CD4-positive, alpha-beta T cell treated with Interferon gamma for 1 hour (primary cell): ENCODE measurements around the gene ENTPD6.
"Not testable (repeated sequence)": the region's sequence is repeated elsewhere in the genome, so short reads cannot be mapped to it uniquely, and the experiment has no call there.

ENCODE experiments used
- DNase-seq: peaks from one replicate; pipeline ENCODE4 v3.0.0-alpha.2; 2020

Gene ENTPD6

GRCh38 chr20:25195014-25195961 lies at the start of gene ENTPD6:
Gene ENTPD6, plus strand, starts transcription at chr20:25195712. Its CDS starts 10,825 bp downstream, at chr20:25206537.
- peak; percentile 92 for DNase-seq

DNA sequence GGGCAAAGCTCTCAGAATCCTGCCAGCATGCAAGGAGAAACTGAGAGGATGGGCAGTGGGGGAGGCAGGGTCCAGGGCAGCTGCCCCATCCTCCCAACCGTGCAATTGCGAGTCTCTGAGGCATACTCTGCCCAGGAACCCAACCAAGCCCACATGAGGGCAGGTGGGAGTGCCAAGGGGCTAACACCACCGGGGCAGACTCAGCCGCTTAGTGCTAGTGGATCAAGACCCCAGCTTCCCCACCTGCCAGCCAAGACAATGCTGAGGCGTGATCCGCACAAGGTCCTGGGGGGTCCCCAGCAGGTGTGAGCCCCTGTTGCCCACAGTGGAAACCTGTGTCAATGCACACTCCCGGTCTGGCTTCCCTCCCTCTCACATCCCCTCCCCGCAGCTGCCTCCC lies 48.5 kb upstream of the ENTPD6 start:
- DNase-seq, result no peak

DNA sequence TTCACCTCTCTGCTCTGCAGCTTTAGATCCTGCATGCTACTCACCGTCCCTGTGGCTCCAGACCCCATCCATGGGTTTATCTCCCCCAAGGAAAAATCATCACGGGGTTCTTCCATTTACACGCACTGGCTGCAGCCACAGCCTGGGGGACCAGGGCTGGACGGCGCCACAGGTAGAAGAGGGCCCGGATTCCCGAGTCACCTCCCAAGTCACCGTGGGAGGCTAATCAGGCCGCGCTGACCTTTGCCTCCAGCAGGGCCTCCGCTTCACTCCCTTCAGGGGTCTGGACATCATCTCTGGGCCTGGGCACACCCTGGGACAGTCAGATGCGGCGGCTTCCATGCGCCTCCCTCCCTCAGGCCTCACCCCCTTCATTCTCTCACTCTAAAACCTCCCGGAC lies 47.8 kb upstream of the ENTPD6 start:
- DNase-seq, result no peak

DNA sequence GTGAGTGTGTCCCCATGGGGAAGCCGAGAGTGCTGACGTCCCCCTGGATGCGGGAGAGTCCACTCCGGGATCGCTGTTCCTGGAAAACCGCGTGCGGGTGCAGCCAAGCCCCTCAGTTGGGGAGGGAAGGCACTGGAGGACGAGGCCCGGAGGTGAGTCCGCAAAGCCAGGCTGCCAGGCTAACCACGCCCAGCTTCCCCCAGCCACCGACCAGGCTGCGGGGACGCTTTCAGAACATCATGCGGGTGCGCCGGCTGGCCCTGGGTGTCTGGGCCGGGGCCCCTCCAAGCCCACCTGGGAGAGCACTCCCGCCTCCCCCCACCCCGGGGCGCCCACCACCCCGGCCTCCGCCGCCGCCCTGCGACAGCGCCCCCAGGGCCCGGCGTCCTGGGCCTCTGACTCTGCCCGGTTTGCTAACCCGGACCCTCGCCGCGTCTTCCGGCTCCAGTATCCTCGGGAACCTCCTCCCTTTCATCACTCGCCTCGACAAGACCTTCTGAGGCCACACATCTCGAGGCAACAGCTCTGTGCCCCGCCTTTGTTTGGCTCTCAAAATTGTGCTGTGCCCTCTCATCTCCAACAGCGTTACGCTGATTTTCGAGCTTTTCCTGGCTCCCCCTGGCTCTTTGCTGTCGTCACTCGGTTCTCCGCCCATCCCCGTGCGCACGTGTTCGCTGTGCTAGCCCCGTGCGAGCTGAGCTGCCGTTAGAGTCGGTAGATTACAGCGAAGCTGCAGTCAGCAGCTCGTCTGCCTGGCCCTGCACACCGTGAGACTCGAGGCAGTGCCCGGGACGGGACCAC lies 47.1 kb upstream of the ENTPD6 start:
- peak; percentile 61 for DNase-seq

DNA sequence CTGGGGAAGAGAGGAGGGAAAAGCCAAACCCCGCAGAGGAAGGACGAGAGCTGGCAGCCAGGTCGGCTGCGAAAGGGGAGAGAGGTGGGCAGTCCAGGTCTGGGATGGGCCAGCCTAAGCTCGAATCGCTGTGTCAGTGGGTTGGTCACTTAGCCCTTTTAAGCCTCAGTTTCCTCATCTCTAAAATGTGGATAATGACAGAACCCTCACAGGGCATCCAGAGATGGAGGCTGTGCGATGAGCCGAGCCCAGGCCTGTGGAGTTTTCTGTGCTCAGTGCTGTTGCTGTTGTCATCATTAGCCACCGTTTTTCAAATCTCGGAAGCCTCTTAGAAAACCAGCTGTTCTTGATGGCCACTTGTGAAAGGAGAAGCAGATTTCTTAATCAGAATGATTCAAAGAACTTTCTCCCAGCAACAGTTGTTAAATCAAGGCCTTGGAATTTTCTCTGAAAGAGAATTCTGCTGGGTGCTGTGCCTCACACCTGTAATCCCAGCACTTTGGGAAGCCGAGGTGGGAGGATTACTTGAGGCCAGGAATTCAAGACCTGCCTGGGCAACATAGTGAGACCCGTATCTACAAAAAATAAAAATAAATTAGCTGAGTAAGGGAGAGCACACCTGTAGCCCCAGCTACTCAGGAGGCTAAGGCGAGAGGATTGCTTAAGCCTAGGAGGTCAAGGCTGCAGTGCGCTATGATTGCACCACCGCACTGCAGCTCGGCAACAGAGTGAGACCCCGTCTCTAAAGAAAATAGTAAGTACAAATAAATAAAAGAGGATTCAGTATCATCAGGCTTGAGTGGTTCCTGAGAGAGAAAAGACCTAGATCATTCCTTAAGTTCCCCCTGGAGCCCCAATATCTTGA lies 46.3 kb upstream of the ENTPD6 start:
- no peak for DNase-seq

DNA sequence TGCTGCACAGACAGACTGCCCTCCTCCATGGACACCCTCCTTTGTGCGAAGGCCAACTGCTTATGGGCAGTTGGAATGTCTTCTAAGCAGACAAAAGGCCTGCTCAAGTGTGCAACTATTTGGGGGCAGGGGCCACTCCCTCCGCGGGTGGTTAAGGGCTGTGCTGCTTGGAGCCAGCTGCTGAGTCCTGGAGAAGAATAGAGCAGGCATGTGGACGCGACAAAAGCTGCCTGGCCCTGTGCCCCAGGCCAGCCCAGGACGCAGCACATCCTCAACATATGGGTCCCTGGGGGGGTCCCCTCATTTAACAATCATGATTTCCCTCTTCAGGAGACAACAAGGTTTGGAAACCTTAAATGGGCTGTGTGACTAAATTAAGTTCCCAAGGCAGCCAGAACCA lies 45.5 kb upstream of the ENTPD6 start:
- DNase-seq, result no peak

GRCh38 chr20:25158043-25158442 lies 37.5 kb upstream of the ENTPD6 start:
- DNase-seq, result no peak

DNA sequence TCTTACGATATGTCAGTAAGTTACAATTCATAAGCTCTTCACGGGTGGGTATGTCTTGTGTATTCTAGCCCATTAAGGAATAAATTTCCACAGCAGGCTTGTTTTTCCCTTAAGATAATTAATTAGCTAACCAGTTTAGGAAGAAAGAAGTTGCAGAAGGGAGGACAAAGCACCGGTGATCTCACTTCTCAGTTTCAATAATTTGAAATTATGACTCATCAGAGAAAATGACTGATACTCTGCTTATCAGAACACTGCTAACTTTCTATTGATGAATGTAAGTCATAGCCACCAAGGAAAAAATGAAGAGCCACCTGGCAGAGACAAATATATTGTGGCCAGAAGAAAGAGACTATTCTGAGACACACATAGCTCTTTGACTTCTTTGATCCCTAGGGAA lies 35.0 kb upstream of the ENTPD6 start:
- no peak for DNase-seq

- DNase-seq, result no peak
Observed at GRCh38 chr20:25160897-25161296, 34.6 kb upstream of the ENTPD6 start.

GRCh38 chr20:25165128-25165527 lies 30.4 kb upstream of the ENTPD6 start:
- no peak for DNase-seq

- DNase-seq, result not testable (repeated sequence)
Observed at GRCh38 chr20:25166105-25166782, 29.3 kb upstream of the ENTPD6 start.

DNA sequence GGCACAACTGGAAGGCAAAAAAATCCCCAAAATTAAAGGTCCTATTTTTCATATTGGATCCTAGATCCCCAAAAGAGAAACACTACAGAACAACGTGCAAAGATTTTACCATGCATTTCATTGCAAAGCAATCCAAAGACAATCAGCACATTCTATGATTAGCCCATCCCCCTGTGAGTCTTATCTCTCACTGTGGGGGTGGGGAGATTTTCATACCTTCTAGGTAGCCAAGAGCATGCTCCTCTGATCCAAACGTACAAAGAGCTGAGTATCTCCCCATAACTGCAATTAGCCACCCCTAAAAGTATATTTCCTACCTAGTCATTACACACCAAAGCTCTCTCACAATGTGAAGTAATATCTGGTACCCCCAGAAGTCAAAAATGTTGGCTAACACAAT lies 22.2 kb upstream of the ENTPD6 start:
- DNase-seq, result no peak

- no peak for DNase-seq
Observed at GRCh38 chr20:25173886-25174308, 21.6 kb upstream of the ENTPD6 start.

DNA sequence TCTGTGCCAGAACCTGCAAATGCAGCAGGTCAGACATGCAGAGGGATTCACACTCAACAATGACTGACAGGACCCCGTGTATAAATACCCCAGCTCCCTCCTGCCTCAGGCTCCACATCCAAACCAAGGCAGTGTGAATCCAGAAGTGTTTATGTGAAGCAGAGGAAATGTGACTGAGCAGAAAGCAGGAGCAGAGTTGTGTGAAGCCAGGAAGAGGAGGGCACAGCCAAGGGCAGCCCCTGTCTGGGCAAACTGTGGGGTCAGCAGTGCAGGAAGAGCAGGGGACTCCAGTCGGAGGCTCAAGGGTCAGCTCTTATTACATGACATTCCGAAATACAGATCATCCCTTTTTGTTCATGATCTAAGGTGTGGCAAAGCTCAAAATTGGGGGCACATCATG lies 19.3 kb upstream of the ENTPD6 start:
- no peak for DNase-seq

GRCh38 chr20:25177890-25178321 lies 17.6 kb upstream of the ENTPD6 start:
- DNase-seq, result no peak

GRCh38 chr20:25178563-25179438 lies 16.7 kb upstream of the ENTPD6 start:
- DNase-seq, result no peak

DNA sequence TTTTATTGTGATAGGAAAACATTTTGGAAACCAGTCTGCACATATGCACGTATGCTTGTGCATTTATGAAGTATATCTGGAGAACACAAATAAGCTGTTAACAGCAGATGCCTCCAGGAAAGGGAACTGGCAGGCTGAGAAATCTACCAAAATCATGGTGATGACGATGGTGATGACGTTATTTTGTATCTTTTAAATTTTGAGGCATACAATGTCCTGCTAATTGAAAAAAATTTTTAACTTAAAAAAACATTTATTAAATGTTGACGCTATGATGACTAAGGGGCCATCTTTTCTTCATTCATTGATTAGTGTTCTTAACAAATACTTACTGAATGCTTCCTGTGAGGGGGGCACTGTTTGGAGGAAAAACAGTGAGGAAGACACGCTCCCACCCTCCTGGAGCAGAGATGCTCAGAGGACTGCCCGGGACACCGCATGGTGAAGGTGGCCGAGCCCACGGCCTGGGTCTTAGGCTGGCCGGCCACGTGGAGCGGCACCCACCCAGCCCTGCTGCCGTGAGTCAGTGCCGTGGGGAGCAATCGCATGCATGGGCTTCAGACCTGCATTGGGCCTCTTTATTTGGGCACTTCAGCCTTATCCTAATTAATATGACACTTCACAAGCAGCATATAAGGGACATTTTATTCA lies 15.9 kb upstream of the ENTPD6 start:
- no peak for DNase-seq

DNA sequence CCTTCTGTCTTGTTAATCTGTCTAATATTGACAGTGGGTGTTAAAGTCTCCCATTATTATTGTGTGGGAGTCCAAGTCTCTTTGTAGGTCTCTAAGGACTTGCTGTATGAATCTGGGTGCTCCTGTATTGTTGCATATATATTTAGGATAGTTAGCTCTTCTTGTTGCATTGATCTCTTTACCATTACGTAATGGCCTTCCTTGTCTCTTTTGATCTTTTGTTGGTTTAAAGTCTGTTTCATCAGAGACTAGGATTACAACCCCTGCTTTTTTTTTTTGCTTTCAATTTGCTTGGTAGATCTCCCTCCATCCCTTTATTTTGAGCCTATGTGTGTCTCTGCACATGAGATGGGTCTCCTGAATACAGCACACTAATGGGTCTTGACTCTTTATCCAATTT lies 11.1 kb upstream of the ENTPD6 start:
- DNase-seq, result not testable (repeated sequence)

GRCh38 chr20:25187220-25187619 lies 8.3 kb upstream of the ENTPD6 start:
- DNase-seq, result no peak

GRCh38 chr20:25187635-25188034 lies 7.9 kb upstream of the ENTPD6 start:
- DNase-seq, result no peak

DNA sequence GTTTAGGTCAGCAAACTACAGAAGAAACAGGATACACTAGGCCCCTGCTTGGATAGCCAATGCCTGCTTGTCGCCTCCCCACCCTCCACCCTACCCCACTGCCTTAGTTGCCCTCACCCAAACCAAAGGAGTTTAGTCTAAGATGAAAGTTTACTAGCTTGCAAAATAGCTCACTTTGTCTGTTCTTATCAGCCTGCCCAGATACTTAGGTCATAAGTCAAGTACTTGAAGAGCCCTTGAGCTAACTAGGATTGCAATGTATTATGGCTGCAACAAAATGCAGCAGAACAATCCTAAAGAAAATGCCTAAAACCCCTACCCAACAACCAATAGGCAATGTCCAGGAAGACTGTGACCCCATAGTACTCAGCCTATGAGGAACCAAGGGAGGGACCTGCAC lies 7.3 kb upstream of the ENTPD6 start:
- no peak for DNase-seq
